GM18505 (cell line): ENCODE data around the gene TBC1D1.

Source experiments
- ATAC-seq: cut with Tn5 transposase; IDR thresholded peaks from one replicate; pipeline ENCODE4 v1.9.1; 2021; ENCODE audit not compliant: unreplicated experiment
- POLR2A ChIP-seq: IDR thresholded peaks from 4 replicates; pipeline ENCODE4 v1.6.1; 2011; ENCODE audit warnings: borderline replicate concordance; ENCODE audit not compliant: insufficient read depth, insufficient read length; ENCODE audit errors: extremely low read depth

TBC1D1 gene

GRCh38 chr4:38065176-38065575, 174.3 kb downstream of the TBC1D1 start:
- ATAC-seq: no peak
- no peak for TF ChIP-seq POLR2A

DNA sequence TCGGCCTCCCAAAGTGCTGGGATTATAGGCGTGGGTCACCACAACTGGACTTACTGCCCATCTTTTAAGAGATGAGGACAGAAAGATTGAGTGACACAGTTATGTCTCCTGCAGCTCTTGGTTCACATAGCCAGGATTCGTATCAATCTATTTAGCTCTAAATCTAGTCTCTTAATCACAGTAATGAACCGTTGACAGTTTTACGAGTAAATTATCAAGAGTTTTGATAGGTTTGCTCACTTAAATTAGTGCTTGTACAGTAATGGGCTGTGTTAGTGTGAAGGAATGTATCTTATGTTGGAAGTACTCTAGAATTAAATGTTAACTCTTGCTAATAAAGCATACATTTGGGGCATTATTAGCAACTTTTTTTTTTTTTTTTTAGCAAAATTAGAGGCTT, 175.0 kb downstream of the TBC1D1 start:
- ATAC-seq: no peak
- TF ChIP-seq POLR2A: no peak

- no peak for ATAC-seq
Observed at GRCh38 chr4:38067499-38067898, 176.6 kb downstream of the TBC1D1 start.

GRCh38 chr4:38068107-38068506, 177.2 kb downstream of the TBC1D1 start:
- ATAC-seq: no peak
- TF ChIP-seq POLR2A: no peak

More at GRCh38 chr4:38067499-38067898, 176.6 kb downstream of the TBC1D1 start:
- TF ChIP-seq POLR2A: no peak

GRCh38 chr4:38069271-38069760, 178.4 kb downstream of the TBC1D1 start:
- TF ChIP-seq POLR2A: no peak
- ATAC-seq: no peak

- no peak for ATAC-seq
- TF ChIP-seq POLR2A: no peak
Observed at GRCh38 chr4:38071801-38072431, 181.0 kb downstream of the TBC1D1 start.

DNA sequence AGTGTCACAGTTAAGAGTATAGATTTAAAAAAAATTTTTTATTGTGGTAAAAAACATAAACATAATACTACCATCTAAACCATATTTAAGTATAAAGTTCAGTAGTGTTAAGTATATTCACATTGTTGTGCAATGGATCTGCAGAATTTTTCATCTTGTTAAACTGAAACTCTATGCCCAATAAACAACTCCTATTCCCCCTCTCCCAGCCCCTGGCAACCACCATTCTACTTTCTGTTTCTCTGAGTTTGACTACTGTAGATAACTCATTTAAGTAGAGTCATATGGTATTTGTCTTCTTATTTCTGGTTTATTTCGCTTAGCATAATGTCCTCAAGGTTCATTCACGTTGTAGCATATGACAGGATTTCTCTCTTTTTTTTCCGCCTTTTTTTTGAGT, 181.7 kb downstream of the TBC1D1 start:
- no peak for ATAC-seq
- TF ChIP-seq POLR2A: no peak

DNA sequence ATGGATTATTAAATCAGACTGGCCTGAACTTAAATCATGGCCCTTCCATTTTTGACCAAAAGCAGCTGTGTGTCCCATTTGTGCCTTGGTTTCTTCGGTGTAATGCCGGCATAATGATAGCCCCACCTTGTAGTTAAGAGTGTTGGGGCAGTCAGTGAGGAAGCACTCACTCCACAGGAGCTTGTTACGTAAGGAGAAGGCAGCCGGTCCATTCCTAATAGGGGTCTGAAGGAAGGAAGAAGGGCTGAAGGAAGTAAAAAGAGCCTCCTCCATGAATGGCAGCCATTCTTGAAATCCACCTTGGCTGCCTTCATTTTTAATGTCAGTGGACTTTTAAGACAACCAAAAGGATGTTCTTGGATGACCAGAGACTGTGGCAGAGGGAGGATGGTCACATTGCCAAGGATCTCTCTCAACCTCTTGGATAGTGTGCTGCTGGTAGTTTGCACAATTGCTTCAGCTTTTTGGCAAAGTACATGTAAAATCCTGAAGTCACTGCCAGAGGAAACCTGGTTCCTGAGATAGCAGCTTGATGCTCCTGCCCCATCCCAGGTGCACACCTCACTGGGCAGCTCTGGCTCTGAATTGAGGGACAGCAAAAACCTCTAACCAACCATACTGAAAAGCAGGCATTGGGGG, 182.8 kb downstream of the TBC1D1 start:
- no peak for ATAC-seq

GRCh38 chr4:38075370-38076152, 184.7 kb downstream of the TBC1D1 start:
- no peak for ATAC-seq
- TF ChIP-seq POLR2A: no peak

More for the DNA sequence above, 182.8 kb downstream of the TBC1D1 start:
- TF ChIP-seq POLR2A: no peak

DNA sequence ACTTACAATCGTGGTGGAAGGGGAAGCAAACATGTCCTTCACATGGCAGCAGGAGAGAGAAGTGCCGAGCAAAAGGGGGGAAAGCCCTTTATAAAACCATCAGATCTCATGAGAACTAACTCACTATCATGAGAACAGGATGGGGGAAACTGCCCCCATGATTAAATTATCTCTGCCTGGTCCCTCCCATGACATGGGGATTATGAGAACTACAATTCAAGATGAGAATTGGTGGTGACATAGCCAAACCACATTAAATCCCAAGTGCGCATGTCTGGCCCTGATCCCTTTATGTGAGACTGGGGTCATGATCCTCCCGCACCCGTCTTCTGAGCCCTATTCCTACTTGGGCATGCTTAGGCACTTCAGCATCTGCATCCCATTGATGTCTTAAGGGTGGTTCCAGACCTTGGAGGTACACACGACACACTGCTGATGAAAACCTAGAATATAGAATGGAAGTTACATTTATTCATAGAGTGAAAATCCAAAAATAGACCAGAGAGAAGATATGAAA, 185.3 kb downstream of the TBC1D1 start:
- TF ChIP-seq POLR2A: no peak
- no peak for ATAC-seq

- no peak for ATAC-seq
- no peak for TF ChIP-seq POLR2A
Observed at GRCh38 chr4:38077791-38078489, 187.1 kb downstream of the TBC1D1 start.

- no peak for ATAC-seq
- no peak for TF ChIP-seq POLR2A
Observed at GRCh38 chr4:38078590-38079421, 187.9 kb downstream of the TBC1D1 start.
